HepG2 (cell line): Measurements from ENCODE around the gene TMEM121. TPM values are rescaled to one million over a fixed set of nuclear protein-coding genes. Genes with fewer than 3 reads are reported as not detected.

Experiments used
- ATF6 ChIP-seq: sonication (generic); formaldehyde crosslinking; conservative IDR thresholded peaks from 2 replicates; pipeline ENCODE4 v1.4.0; 2020; ENCODE audit warnings: missing genetic modification reagents
- CEBPG ChIP-seq: IDR thresholded peaks from 2 replicates; pipeline ENCODE4 v1.6.1; 2016
- CREBL2 ChIP-seq: sonication (generic); formaldehyde crosslinking; IDR thresholded peaks from 2 replicates; pipeline ENCODE4 v1.8.1; 2023; ENCODE audit warnings: missing genetic modification reagents, mild to moderate bottlenecking, borderline replicate concordance
- FOXA1 ChIP-seq, 2 experiments: fragments of 450-650 bp in 1 of 2; sonication (generic) in 1 of 2; formaldehyde crosslinking in 1 of 2; IDR thresholded peaks; 2 replicates each; pipeline versions ENCODE4 v1.4.0 to v1.6.1; 2016 to 2020; ENCODE audit warnings: missing genetic modification reagents in 1 of 2
- HOXA5 ChIP-seq: sonication (generic); formaldehyde crosslinking; IDR thresholded peaks from 2 replicates; pipeline ENCODE4 v1.4.0; 2020; ENCODE audit warnings: missing genetic modification reagents
- MTA3 ChIP-seq: sonication (generic); formaldehyde crosslinking; IDR thresholded peaks from 2 replicates; pipeline ENCODE4 v1.4.0; 2020; ENCODE audit warnings: missing genetic modification reagents
- MZF1 ChIP-seq: sonication (generic); formaldehyde crosslinking; IDR thresholded peaks from 2 replicates; pipeline ENCODE4 v1.8.1; 2023; ENCODE audit warnings: mild to moderate bottlenecking, missing genetic modification reagents, borderline replicate concordance
- NCOA5 ChIP-seq: sonication (generic); formaldehyde crosslinking; IDR thresholded peaks from 2 replicates; pipeline ENCODE4 v1.4.0; 2020; ENCODE audit warnings: missing genetic modification reagents
- TFAP4 ChIP-seq: sonication (generic); IDR thresholded peaks from 2 replicates; pipeline ENCODE4 v1.6.1; 2016; ENCODE audit warnings: low read depth, borderline replicate concordance
- ZBTB14 ChIP-seq: sonication (generic); formaldehyde crosslinking; IDR thresholded peaks from 2 replicates; pipeline ENCODE4 v1.4.0; 2020; ENCODE audit warnings: missing genetic modification reagents
- ZBTB21 ChIP-seq: sonication (generic); formaldehyde crosslinking; IDR thresholded peaks from 2 replicates; pipeline ENCODE4 v1.4.0; 2020; ENCODE audit warnings: missing genetic modification reagents
- ZFP1 ChIP-seq: IDR thresholded peaks from 2 replicates; pipeline ENCODE4 v1.6.1; 2016
- ZNF331 ChIP-seq: sonication (generic); formaldehyde crosslinking; IDR thresholded peaks from 2 replicates; pipeline ENCODE4 v1.4.0; 2020; ENCODE audit warnings: missing genetic modification reagents
- ZNF670 ChIP-seq: sonication (generic); formaldehyde crosslinking; IDR thresholded peaks from 2 replicates; pipeline ENCODE4 v1.8.0; 2022; ENCODE audit warnings: mild to moderate bottlenecking, missing genetic modification reagents, borderline replicate concordance
- ZNF780A ChIP-seq: sonication (generic); formaldehyde crosslinking; IDR thresholded peaks from 2 replicates; pipeline ENCODE4 v1.8.0; 2022; ENCODE audit warnings: mild to moderate bottlenecking, missing genetic modification reagents, moderate library complexity
- ZNF879 ChIP-seq: sonication (generic); formaldehyde crosslinking; IDR thresholded peaks from 2 replicates; pipeline ENCODE4 v1.8.1; 2023; ENCODE audit warnings: missing genetic modification reagents
- polyA plus RNA-seq, 8 experiments: library from polyadenylated mRNA; depleted of rRNA in 3 of 8; stranded (reverse) in 7 of 8; unstranded in 1 of 8; fragments of >200 nt; fragmentation: Illumina TruSeq in 4 of 8; extraction: Trizol in 4 of 8; gene quantifications; 2 replicates each; pipeline versions ENCODE4 v1.2.1 to v1.2.3, GENCODE V29; 2011 to 2016; ENCODE audit warnings: low read depth in 4 of 8, missing spikeins in 1 of 8, mixed read lengths in 1 of 8; ENCODE audit not compliant: insufficient read depth in 1 of 8
- total RNA-seq, 5 experiments: library from RNA; depleted of rRNA; stranded (reverse); fragments of >200 nt; fragmentation: Illumina TruSeq; extraction: Trizol; gene quantifications; 2 replicates each; pipeline ENCODE4 v1.2.3, GENCODE V29; 2016; ENCODE audit warnings: low read depth in 1 of 5
- TF ChIP-seq, protein P1 (sequence below): sonication (generic); formaldehyde crosslinking; IDR thresholded peaks from 2 replicates; pipeline ENCODE4 v1.9.0; 2022; ENCODE audit warnings: missing genetic modification reagents, mild to moderate bottlenecking, borderline replicate concordance
- TF ChIP-seq, protein P2 (sequence below): sonication (generic); formaldehyde crosslinking; IDR thresholded peaks from 2 replicates; pipeline ENCODE4 v1.4.0; 2020; ENCODE audit warnings: missing genetic modification reagents, borderline replicate concordance
- TF ChIP-seq, protein P3 (sequence below): sonication (generic); formaldehyde crosslinking; IDR thresholded peaks from 2 replicates; pipeline ENCODE4 v1.4.0; 2020; ENCODE audit warnings: missing genetic modification reagents, mild to moderate bottlenecking, borderline replicate concordance

TMEM121 gene
- total and polyA plus RNA-seq, 2 of the 13 experiments (the other 11 are each of a cell fraction or from before 2014, with no cell fraction given), result 6.6 to 19.0 TPM

GRCh38 chr14:105481886-105482457 is 44.4 kb upstream of the TMEM121 start (continued):
- TF ChIP-seq ZFP1 (no peak), ATF6 (no peak), FOXA1 (IDR thresholded peaks at IDR 0.05) (no peak), FOXA1 (CRISPR knock-in tag; IDR thresholded peaks at IDR 0.05) (peak; percentile 60; the same call in 1 of the 2 replicates), CREBL2 (CRISPR knock-in tag) (no peak), ZBTB21 (CRISPR knock-in tag) (no peak), ZNF670 (CRISPR knock-in tag) (no peak), TFAP4 (no peak), MTA3 (no peak), NCOA5 (CRISPR knock-in tag) (no peak), ZNF780A (no peak), ZNF331 (CRISPR knock-in tag) (no peak), ZBTB14 (CRISPR knock-in tag) (no peak), MZF1 (CRISPR knock-in tag) (no peak), CEBPG (CRISPR knock-in tag) (no peak), HOXA5 (CRISPR knock-in tag) (no peak), ZNF879 (CRISPR knock-in tag) (no peak)
- TF ChIP-seq, protein P1, sequence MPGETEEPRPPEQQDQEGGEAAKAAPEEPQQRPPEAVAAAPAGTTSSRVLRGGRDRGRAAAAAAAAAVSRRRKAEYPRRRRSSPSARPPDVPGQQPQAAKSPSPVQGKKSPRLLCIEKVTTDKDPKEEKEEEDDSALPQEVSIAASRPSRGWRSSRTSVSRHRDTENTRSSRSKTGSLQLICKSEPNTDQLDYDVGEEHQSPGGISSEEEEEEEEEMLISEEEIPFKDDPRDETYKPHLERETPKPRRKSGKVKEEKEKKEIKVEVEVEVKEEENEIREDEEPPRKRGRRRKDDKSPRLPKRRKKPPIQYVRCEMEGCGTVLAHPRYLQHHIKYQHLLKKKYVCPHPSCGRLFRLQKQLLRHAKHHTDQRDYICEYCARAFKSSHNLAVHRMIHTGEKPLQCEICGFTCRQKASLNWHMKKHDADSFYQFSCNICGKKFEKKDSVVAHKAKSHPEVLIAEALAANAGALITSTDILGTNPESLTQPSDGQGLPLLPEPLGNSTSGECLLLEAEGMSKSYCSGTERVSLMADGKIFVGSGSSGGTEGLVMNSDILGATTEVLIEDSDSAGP, result no peak
- TF ChIP-seq, protein P2, sequence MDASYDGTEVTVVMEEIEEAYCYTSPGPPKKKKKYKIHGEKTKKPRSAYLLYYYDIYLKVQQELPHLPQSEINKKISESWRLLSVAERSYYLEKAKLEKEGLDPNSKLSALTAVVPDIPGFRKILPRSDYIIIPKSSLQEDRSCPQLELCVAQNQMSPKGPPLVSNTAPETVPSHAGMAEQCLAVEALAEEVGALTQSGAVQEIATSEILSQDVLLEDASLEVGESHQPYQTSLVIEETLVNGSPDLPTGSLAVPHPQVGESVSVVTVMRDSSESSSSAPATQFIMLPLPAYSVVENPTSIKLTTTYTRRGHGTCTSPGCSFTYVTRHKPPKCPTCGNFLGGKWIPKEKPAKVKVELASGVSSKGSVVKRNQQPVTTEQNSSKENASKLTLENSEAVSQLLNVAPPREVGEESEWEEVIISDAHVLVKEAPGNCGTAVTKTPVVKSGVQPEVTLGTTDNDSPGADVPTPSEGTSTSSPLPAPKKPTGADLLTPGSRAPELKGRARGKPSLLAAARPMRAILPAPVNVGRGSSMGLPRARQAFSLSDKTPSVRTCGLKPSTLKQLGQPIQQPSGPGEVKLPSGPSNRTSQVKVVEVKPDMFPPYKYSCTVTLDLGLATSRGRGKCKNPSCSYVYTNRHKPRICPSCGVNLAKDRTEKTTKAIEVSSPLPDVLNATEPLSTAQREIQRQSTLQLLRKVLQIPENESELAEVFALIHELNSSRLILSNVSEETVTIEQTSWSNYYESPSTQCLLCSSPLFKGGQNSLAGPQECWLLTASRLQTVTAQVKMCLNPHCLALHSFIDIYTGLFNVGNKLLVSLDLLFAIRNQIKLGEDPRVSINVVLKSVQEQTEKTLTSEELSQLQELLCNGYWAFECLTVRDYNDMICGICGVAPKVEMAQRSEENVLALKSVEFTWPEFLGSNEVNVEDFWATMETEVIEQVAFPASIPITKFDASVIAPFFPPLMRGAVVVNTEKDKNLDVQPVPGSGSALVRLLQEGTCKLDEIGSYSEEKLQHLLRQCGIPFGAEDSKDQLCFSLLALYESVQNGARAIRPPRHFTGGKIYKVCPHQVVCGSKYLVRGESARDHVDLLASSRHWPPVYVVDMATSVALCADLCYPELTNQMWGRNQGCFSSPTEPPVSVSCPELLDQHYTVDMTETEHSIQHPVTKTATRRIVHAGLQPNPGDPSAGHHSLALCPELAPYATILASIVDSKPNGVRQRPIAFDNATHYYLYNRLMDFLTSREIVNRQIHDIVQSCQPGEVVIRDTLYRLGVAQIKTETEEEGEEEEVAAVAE (CRISPR knock-in tag), result no peak
- TF ChIP-seq, protein P3, sequence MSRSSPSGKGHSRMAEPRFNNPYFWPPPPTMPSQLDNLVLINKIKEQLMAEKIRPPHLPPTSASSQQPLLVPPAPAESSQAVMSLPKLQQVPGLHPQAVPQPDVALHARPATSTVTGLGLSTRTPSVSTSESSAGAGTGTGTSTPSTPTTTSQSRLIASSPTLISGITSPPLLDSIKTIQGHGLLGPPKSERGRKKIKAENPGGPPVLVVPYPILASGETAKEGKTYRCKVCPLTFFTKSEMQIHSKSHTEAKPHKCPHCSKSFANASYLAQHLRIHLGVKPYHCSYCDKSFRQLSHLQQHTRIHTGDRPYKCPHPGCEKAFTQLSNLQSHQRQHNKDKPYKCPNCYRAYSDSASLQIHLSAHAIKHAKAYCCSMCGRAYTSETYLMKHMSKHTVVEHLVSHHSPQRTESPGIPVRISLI (CRISPR knock-in tag), result no peak
